MCF 10A (cell line): ENCODE results near the gene BICD1. TPM values are rescaled to one million over a fixed set of nuclear protein-coding genes. Genes with fewer than 3 reads are reported as not detected.

Source experiments
- BruUV-seq: library from RNA; stranded (reverse); fragments of 400-500 nt; replicated peaks from 2 replicates; lab custom pipeline; 2021; lab: Mats Ljungman, UMichigan
- CTCF ChIA-PET: fragments of 300-600 bp; sonication (Branson Sonifier 250); formaldehyde crosslinking; extraction: SDS; loops from one replicate; lab custom pipeline; 2021; ENCODE audit warnings: antibody characterized with exemption, inconsistent platforms; lab: Yijun Ruan, JAX
- POLR2A ChIA-PET: fragments of 300-600, 350-650 bp; sonication (Branson Sonifier 250); formaldehyde crosslinking; extraction: SDS; loops from one replicate; lab custom pipeline; 2020; ENCODE audit warnings: antibody characterized with exemption, inconsistent platforms; lab: Yijun Ruan, JAX
- DNase-seq: peaks from one replicate; pipeline ENCODE4 v3.0.0-alpha.2; 2018; ENCODE audit not compliant: unreplicated experiment
- H3K27ac Mint-ChIP-seq: one replicate; pipeline ENCODE4 v1.8.0; 2022; ENCODE audit warnings: mild to moderate bottlenecking, low read depth, mixed read lengths; ENCODE audit not compliant: unreplicated experiment
- H3K27me3 Mint-ChIP-seq: one replicate; pipeline ENCODE4 v1.8.0; 2022; ENCODE audit warnings: mixed read lengths; ENCODE audit not compliant: insufficient read depth, unreplicated experiment
- H3K36me3 Mint-ChIP-seq: one replicate; pipeline ENCODE4 v1.8.0; 2022; ENCODE audit warnings: mild to moderate bottlenecking, moderate library complexity, mixed read lengths; ENCODE audit not compliant: insufficient read depth, unreplicated experiment
- H3K4me1 Mint-ChIP-seq: one replicate; pipeline ENCODE4 v1.8.0; 2022; ENCODE audit warnings: mixed read lengths; ENCODE audit not compliant: insufficient read depth, unreplicated experiment
- H3K4me3 Mint-ChIP-seq: one replicate; pipeline ENCODE4 v1.8.0; 2022; ENCODE audit warnings: mild to moderate bottlenecking, moderate library complexity, mixed read lengths; ENCODE audit not compliant: unreplicated experiment
- H3K9me3 Mint-ChIP-seq: one replicate; pipeline ENCODE4 v1.8.0; 2022; ENCODE audit warnings: mixed read lengths; ENCODE audit not compliant: unreplicated experiment
- CTCF ChIP-seq: fragments of 200-600 bp; IDR thresholded peaks from one replicate; pipeline ENCODE4 v1.8.0; 2022; ENCODE audit warnings: antibody characterized with exemption, mild to moderate bottlenecking; ENCODE audit not compliant: unreplicated experiment
- intact Hi-C: fragments of 100-400 bp; cut with micrococcal nuclease; formaldehyde crosslinking; loops from 2 replicates; pipeline ENCODE4 v1.14.1; 2022
- total RNA-seq: library from RNA; stranded (reverse); gene quantifications from 2 replicates; pipeline ENCODE4 v1.2.3, GENCODE V29; 2022

BICD1 gene
- total RNA-seq, 1 experiment from 2014 or later = 49.3 TPM

- POLR2A ChIA-PET = interaction anchor here (1.0 to 1.6 kb wide), 3 partner anchors 10 to 34 kb away, joined by 3 to 4 read pairs (median 4); no protein-coding TSS in a partner anchor
- H3K36me3 Mint-ChIP-seq = no peaks in the 10 kb centered on the region
- CTCF ChIA-PET = interaction anchor here (0.5 to 8.0 kb wide), 15 partner anchors 9 to 889 kb away, joined by 3 to 97 read pairs (median 6); partner anchors contain the start of gene FGD4
- TF ChIP-seq CTCF = no peak
- DNase-seq = no peak
- H3K4me1 Mint-ChIP-seq = peaks cover 5% of the 10 kb centered on the region
- no TSS peak for BruUV-seq
- H3K4me3 Mint-ChIP-seq = no peak overlapping the region
- H3K27me3 Mint-ChIP-seq = no peaks in the 10 kb centered on the region
- no peak overlapping the region for H3K27ac Mint-ChIP-seq
- intact Hi-C loops = no loop called here
- H3K9me3 Mint-ChIP-seq = no peaks in the 10 kb centered on the region
Observed at GRCh38 chr12:32366714-32367113, 260.1 kb downstream of the BICD1 start.

GRCh38 chr12:32367381-32367780 lies 260.7 kb downstream of the BICD1 start:
- POLR2A ChIA-PET = interaction anchor here (1.0 to 1.6 kb wide), 4 partner anchors 9 to 33 kb away, joined by 3 to 4 read pairs (median 4); no protein-coding TSS in a partner anchor
- Mint-ChIP-seq H3K9me3 (no peaks in the 10 kb centered on the region), H3K27me3 (no peaks in the 10 kb centered on the region), H3K4me3 (no peak overlapping the region), H3K36me3 (no peaks in the 10 kb centered on the region), H3K4me1 (peaks cover 5% of the 10 kb centered on the region), H3K27ac (no peak overlapping the region)
- intact Hi-C loops = no loop called here
- TF ChIP-seq CTCF = no peak
- BruUV-seq = no TSS peak
- no peak for DNase-seq
- CTCF ChIA-PET = interaction anchor here (0.6 to 8.0 kb wide), 11 partner anchors 9 to 965 kb away, joined by 3 to 97 read pairs (median 8); partner anchors contain the start of gene FGD4

DNA sequence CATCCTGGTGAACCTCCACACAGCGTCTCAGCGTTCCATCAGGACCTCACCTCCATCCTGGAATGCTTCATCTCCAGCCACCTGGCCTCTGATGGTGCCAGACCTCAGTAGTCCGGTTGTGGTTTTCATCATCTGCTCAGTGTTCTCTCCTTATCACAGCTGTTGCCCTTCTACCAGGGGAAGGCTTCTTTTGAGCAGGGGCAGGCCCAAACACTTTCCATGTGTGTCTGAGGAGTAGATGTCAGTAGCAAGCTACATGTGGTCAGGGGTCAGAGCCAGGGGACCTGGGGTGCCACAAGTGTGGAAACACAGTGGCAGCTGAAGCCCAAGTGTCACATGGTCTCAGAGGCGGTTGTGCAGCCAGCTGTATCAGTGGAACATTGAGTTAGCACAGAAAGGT lies 262.6 kb downstream of the BICD1 start:
- ChIA-PET CTCF (interaction anchor here (8.0 kb wide), 1 partner anchor 303 kb away, joined by 97 read pairs; no protein-coding TSS in a partner anchor), POLR2A (interaction anchor here (0.6 kb wide), 1 partner anchor 16 kb away, joined by 3 read pairs; no protein-coding TSS in a partner anchor)
- Mint-ChIP-seq H3K27ac (no peak overlapping the region), H3K4me1 (peaks cover 5% of the 10 kb centered on the region), H3K36me3 (no peaks in the 10 kb centered on the region), H3K9me3 (no peaks in the 10 kb centered on the region), H3K27me3 (no peaks in the 10 kb centered on the region), H3K4me3 (no peak overlapping the region)
- BruUV-seq = no TSS peak
- TF ChIP-seq CTCF = no peak
- intact Hi-C loops = no loop called here
- DNase-seq = no peak

- intact Hi-C loops = no loop called here
- POLR2A ChIA-PET = interaction anchor here (0.8 kb wide), 1 partner anchor 9 kb away, joined by 3 read pairs; no protein-coding TSS in a partner anchor
- no peaks in the 10 kb centered on the region for H3K4me1 Mint-ChIP-seq
- no peaks in the 10 kb centered on the region for H3K36me3 Mint-ChIP-seq
- no peak overlapping the region for H3K27ac Mint-ChIP-seq
- no peaks in the 10 kb centered on the region for H3K9me3 Mint-ChIP-seq
- CTCF ChIA-PET = interaction anchor here (0.7 to 1.3 kb wide), 4 partner anchors 12 to 1206 kb away, joined by 3 to 6 read pairs (median 4); no protein-coding TSS in a partner anchor
- BruUV-seq = no TSS peak
- no peak overlapping the region for H3K4me3 Mint-ChIP-seq
- no peaks in the 10 kb centered on the region for H3K27me3 Mint-ChIP-seq
- DNase-seq = no peak
- TF ChIP-seq CTCF = no peak
Observed at GRCh38 chr12:32377344-32378055, 270.9 kb downstream of the BICD1 start.
